Keratinocyte (primary cell): ENCODE results near the gene SEMA4D. TPM values are rescaled to one million over a fixed set of nuclear protein-coding genes. Genes with fewer than 3 reads are reported as not detected.

Experiments used
- DNase-seq: peaks from one replicate; pipeline ENCODE4 v3.0.0-alpha.2; 2011; ENCODE audit warnings: low read depth, missing footprints, low spot score
- FAIRE-seq: peaks from 2 replicates; lab custom pipeline; 2011; peaks lifted over from hg19 to GRCh38; lab: Jason Lieb, UNC
- H2AFZ ChIP-seq: 2 replicates; pipeline ENCODE4 v1.6.0; 2012; ENCODE audit warnings: low read length, control low read depth, inconsistent platforms; ENCODE audit not compliant: control insufficient read depth
- H3K27ac ChIP-seq: 2 replicates; pipeline ENCODE4 v1.5.1; 2011; ENCODE audit warnings: low read length; ENCODE audit not compliant: control insufficient read depth, insufficient read depth
- H3K27me3 ChIP-seq: 3 replicates; pipeline ENCODE4 v1.6.0; 2011; ENCODE audit warnings: low read length; ENCODE audit not compliant: control insufficient read depth, insufficient read depth; ENCODE audit errors: extremely low read depth
- H3K36me3 ChIP-seq, 2 experiments: 2 replicates in 1 of 2; 3 replicates in 1 of 2; pipeline ENCODE4 v1.5.1; 2011; ENCODE audit warnings: low read length in 2 of 2, mild to moderate bottlenecking in 1 of 2; ENCODE audit not compliant: control insufficient read depth in 2 of 2, insufficient read depth in 2 of 2; ENCODE audit errors: extremely low read depth in 1 of 2
- H3K4me1 ChIP-seq: 3 replicates; pipeline ENCODE4 v1.5.1; 2011; ENCODE audit warnings: low read length; ENCODE audit not compliant: control insufficient read depth, insufficient read depth; ENCODE audit errors: extremely low read depth
- H3K4me2 ChIP-seq: 3 replicates; pipeline ENCODE4 v1.6.0; 2011; ENCODE audit warnings: low read depth, low read length; ENCODE audit not compliant: control insufficient read depth, insufficient read depth; ENCODE audit errors: extremely low read depth
- H3K4me3 ChIP-seq, 3 experiments: fragments of 200-600 bp in 1 of 3; sonication (generic) in 1 of 3; 2 replicates in 2 of 3; 3 replicates in 1 of 3; pipeline ENCODE4 v1.5.1; 2011 to 2016; ENCODE audit warnings: low read length in 3 of 3, mild to moderate bottlenecking in 3 of 3, control low read depth in 2 of 3, inconsistent platforms in 1 of 3, low read depth in 1 of 3, mixed read lengths in 1 of 3, mixed run types in 1 of 3, moderate library complexity in 1 of 3; ENCODE audit not compliant: control insufficient read depth in 2 of 3, insufficient read depth in 2 of 3; ENCODE audit errors: extremely low read depth in 1 of 3
- H3K79me2 ChIP-seq: 2 replicates; pipeline ENCODE4 v1.6.0; 2012; ENCODE audit warnings: low read length; ENCODE audit not compliant: control insufficient read depth, insufficient read depth
- H3K9ac ChIP-seq: 3 replicates; pipeline ENCODE4 v1.6.0; 2011; ENCODE audit warnings: low read length; ENCODE audit not compliant: control insufficient read depth, insufficient read depth; ENCODE audit errors: extremely low read depth
- H3K9me1 ChIP-seq: 3 replicates; pipeline ENCODE4 v1.6.0; 2011; ENCODE audit warnings: low read length; ENCODE audit not compliant: control insufficient read depth, insufficient read depth; ENCODE audit errors: extremely low read depth
- H3K9me3 ChIP-seq: 2 replicates; pipeline ENCODE4 v1.5.1; 2012; ENCODE audit warnings: low read depth, low read length; ENCODE audit not compliant: control insufficient read depth
- H4K20me1 ChIP-seq: 3 replicates; pipeline ENCODE4 v1.6.0; 2011; ENCODE audit warnings: low read length; ENCODE audit not compliant: control insufficient read depth, insufficient read depth; ENCODE audit errors: extremely low read depth
- EZH2 ChIP-seq: IDR thresholded peaks from one replicate; pipeline ENCODE4 v1.6.1; 2012; ENCODE audit warnings: inconsistent platforms, mild to moderate bottlenecking, low read length, moderate library complexity
- dilution Hi-C: fragments of 300-500 bp; cut with MboI; formaldehyde crosslinking; loops from one replicate; pipeline ENCODE4 v1.7.0; 2020; ENCODE audit warnings: low sequenced_read_pairs; ENCODE audit not compliant: extremely low pct_ligation_motif_present
- polyA plus RNA-seq, 5 experiments: library from polyadenylated mRNA; depleted of rRNA in 3 of 5; stranded (reverse) in 3 of 5; stranded (forward) in 1 of 5; unstranded in 1 of 5; fragments of >200 nt; gene quantifications; 1 replicate in 1 of 5; 2 replicates in 3 of 5; 3 replicates in 1 of 5; pipeline versions ENCODE4 v1.2.1 to v1.2.3, GENCODE V29; 2011 to 2012; ENCODE audit warnings: missing spikeins in 2 of 5, low read depth in 1 of 5, low replicate concordance in 1 of 5
- TF ChIP-seq, protein P1 (sequence below), 3 experiments: IDR thresholded peaks in 1 of 3; conservative IDR thresholded peaks in 1 of 3; optimal IDR thresholded peaks in 1 of 3; 2 replicates in 2 of 3; 3 replicates in 1 of 3; pipeline versions ENCODE3 to v1.5.1; 2011; ENCODE audit warnings: low read length in 3 of 3, mild to moderate bottlenecking in 3 of 3, moderate library complexity in 2 of 3, control low read depth in 1 of 3, inconsistent platforms in 1 of 3; ENCODE audit not compliant: insufficient read depth in 2 of 3; ENCODE audit errors: extremely low read depth in 1 of 3

SEMA4D gene
- polyA plus RNA-seq, 1 donor (not counting 4 experiments of a cell fraction or from before 2014, with no cell fraction given) = 0.43 TPM

DNA sequence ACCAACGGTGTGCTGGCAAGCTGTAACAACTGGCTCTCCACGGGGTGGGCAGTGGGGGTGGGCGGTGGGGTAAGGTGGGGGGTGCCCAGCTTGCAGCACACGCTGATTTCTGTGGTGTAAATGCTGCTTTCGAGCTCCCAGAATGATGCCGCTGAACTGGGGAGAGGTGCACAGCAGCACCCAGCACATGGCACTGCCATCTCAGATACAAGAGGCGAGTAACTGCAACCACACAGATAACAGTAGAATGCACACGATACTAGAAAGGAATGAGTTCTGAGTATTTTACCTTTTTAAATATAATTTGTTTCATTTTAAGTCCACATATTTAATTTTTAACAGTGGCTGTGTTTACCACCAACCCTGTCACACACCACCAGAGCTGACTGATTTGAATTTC is 87.9 kb downstream of the SEMA4D start:
- H3K27me3 ChIP-seq = no peaks in the 10 kb centered on the region
- H3K4me3 ChIP-seq = no peak overlapping the region
- H3K4me2 ChIP-seq = no peak overlapping the region
- DNase-seq (no peak), FAIRE-seq (no peak)
- no peaks in the 10 kb centered on the region for H3K9me1 ChIP-seq
- no peak for TF ChIP-seq EZH2
- TF ChIP-seq, protein P1, sequence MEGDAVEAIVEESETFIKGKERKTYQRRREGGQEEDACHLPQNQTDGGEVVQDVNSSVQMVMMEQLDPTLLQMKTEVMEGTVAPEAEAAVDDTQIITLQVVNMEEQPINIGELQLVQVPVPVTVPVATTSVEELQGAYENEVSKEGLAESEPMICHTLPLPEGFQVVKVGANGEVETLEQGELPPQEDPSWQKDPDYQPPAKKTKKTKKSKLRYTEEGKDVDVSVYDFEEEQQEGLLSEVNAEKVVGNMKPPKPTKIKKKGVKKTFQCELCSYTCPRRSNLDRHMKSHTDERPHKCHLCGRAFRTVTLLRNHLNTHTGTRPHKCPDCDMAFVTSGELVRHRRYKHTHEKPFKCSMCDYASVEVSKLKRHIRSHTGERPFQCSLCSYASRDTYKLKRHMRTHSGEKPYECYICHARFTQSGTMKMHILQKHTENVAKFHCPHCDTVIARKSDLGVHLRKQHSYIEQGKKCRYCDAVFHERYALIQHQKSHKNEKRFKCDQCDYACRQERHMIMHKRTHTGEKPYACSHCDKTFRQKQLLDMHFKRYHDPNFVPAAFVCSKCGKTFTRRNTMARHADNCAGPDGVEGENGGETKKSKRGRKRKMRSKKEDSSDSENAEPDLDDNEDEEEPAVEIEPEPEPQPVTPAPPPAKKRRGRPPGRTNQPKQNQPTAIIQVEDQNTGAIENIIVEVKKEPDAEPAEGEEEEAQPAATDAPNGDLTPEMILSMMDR (optimal IDR thresholded peaks at IDR 0.05 in 1 of 3, IDR thresholded peaks at IDR 0.05 in 1 of 3, conservative IDR thresholded peaks at IDR 0.05 in 1 of 3; ENCODE audit: extremely low read depth in 1 of 3, insufficient read depth in 2 of 3, low read length in 3 of 3) = no peak
- no peaks in the 10 kb centered on the region for H4K20me1 ChIP-seq
- H3K79me2 ChIP-seq = no peaks in the 10 kb centered on the region
- H3K4me1 ChIP-seq = no peaks in the 10 kb centered on the region
- H3K9me3 ChIP-seq = no peaks in the 10 kb centered on the region
- dilution Hi-C loops = no loop called here
- H3K36me3 ChIP-seq = no peaks in the 10 kb centered on the region
- H2AFZ ChIP-seq = no peak overlapping the region
- H3K27ac ChIP-seq = no peak overlapping the region
- H3K9ac ChIP-seq = no peak overlapping the region

DNA sequence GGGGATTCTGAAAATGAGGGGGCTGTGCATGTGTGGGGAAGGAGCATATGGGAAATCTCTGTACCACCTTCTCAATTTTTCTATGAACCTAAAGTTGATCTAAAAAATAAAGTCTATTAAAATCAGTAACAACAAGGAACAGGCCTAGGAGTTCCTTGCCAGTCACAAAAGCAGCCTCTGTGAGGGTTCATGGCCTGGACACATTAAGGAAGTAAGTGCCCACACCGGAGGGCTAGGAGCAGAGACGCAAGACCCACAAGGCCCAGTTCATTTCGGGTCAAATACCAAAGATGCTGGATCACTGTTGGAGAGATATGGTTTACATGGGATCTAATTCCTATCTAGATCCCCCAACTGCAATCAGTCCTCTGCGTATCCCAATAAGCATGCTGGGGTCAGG is 88.4 kb downstream of the SEMA4D start:
- Histone ChIP-seq H3K79me2 (no peaks in the 10 kb centered on the region), H3K9me1 (no peaks in the 10 kb centered on the region), H3K4me2 (no peak overlapping the region), H3K4me3 (no peak overlapping the region), H2AFZ (no peak overlapping the region), H3K4me1 (no peaks in the 10 kb centered on the region), H3K27ac (no peak overlapping the region), H3K27me3 (no peaks in the 10 kb centered on the region), H3K9me3 (no peaks in the 10 kb centered on the region), H3K36me3 (no peaks in the 10 kb centered on the region), H3K9ac (no peak overlapping the region), H4K20me1 (no peaks in the 10 kb centered on the region)
- dilution Hi-C loops = no loop called here
- no peak for FAIRE-seq
- DNase-seq = no peak
- TF ChIP-seq, protein P1 (optimal IDR thresholded peaks at IDR 0.05 in 1 of 3, IDR thresholded peaks at IDR 0.05 in 1 of 3, conservative IDR thresholded peaks at IDR 0.05 in 1 of 3; ENCODE audit: extremely low read depth in 1 of 3, insufficient read depth in 2 of 3, low read length in 3 of 3) = no peak
